GM12864 (cell line): ENCODE data around the gene ZW10.

Experiments used
- DNase-seq: peaks from one replicate; pipeline ENCODE4 v3.0.0-alpha.2; 2011; ENCODE audit warnings: low read depth
- H3K4me3 ChIP-seq: 2 replicates; pipeline ENCODE4 v1.5.1; 2011; ENCODE audit warnings: mild to moderate bottlenecking, low read depth, low read length, control low read depth
- CTCF ChIP-seq: IDR thresholded peaks from 2 replicates; pipeline ENCODE4 v1.5.1; 2011; ENCODE audit warnings: low read depth, mild to moderate bottlenecking, moderate library complexity, low read length, control low read depth, inconsistent platforms; ENCODE audit errors: missing control alignments

Gene ZW10

GRCh38 chr11:113760241-113760640, 13.3 kb downstream of the ZW10 start:
- no peak for DNase-seq
- H3K4me3 ChIP-seq: no peak overlapping the region
- no peak for TF ChIP-seq CTCF

GRCh38 chr11:113752932-113753331, 20.6 kb downstream of the ZW10 start:
- no peak for TF ChIP-seq CTCF
- H3K4me3 ChIP-seq: no peak overlapping the region
- no peak for DNase-seq

- TF ChIP-seq CTCF: no peak
- no peak overlapping the region for H3K4me3 ChIP-seq
- DNase-seq: no peak
Measured at GRCh38 chr11:113736323-113736722, 37.2 kb downstream of the ZW10 start.

GRCh38 chr11:113732092-113732491, 41.4 kb downstream of the ZW10 start:
- DNase-seq: no peak
- no peak overlapping the region for H3K4me3 ChIP-seq
- TF ChIP-seq CTCF: no peak

- no peak overlapping the region for H3K4me3 ChIP-seq
- peak; percentile 23 for TF ChIP-seq CTCF
Measured at GRCh38 chr11:113730887-113731726, 42.4 kb downstream of the ZW10 start.

GRCh38 chr11:113729456-113729855, 44.0 kb downstream of the ZW10 start:
- H3K4me3 ChIP-seq: no peak overlapping the region
- TF ChIP-seq CTCF: no peak
- DNase-seq: no peak

More at GRCh38 chr11:113730887-113731726, 42.4 kb downstream of the ZW10 start:
- DNase-seq: no peak

- no peak for DNase-seq
- H3K4me3 ChIP-seq: no peak overlapping the region
- TF ChIP-seq CTCF: no peak
Measured at GRCh38 chr11:113728814-113729213, 44.7 kb downstream of the ZW10 start.
